ENCODE measurements around the gene ELFN2. TPM values are rescaled to one million over a fixed set of nuclear protein-coding genes. Genes with fewer than 3 reads are reported as not detected.

The ELFN2 gene
- polyA plus RNA-seq, 3 donors: 0.01 TPM; not detected in 2

- 0% methylated on average over 1 of the region's 2 CpGs for WGBS (ENCODE audit: insufficient coverage)
- H4K20me1 ChIP-seq (ENCODE audit: insufficient read depth, low read length): no peaks in the 10 kb centered on the region
- H3K27ac ChIP-seq (ENCODE audit: low read depth in 1 of 2, low read length in 2 of 2): no peak overlapping the region
- H3K4me1 ChIP-seq (ENCODE audit: control insufficient read depth in 1 of 2, insufficient read depth in 2 of 2, low read length in 2 of 2): peaks cover 21 to 31% of the 10 kb centered on the region in 2 donors
- peaks cover 23 to 32% (median 29%) of the 10 kb centered on the region in 3 donors for H3K27me3 Mint-ChIP-seq (ENCODE audit: low read depth in 3 of 3)
- peaks cover 0 to 2% of the 10 kb centered on the region in 2 donors for H3K36me3 Mint-ChIP-seq
- peaks cover 0 to 9% of the 10 kb centered on the region in 2 donors for H3K27me3 ChIP-seq (ENCODE audit: control insufficient read depth in 2 of 2, insufficient read depth in 2 of 2, low read length in 2 of 2)
- peaks cover 25% of the 10 kb centered on the region for H3K4me1 Mint-ChIP-seq
- TF ChIP-seq, protein P1, sequence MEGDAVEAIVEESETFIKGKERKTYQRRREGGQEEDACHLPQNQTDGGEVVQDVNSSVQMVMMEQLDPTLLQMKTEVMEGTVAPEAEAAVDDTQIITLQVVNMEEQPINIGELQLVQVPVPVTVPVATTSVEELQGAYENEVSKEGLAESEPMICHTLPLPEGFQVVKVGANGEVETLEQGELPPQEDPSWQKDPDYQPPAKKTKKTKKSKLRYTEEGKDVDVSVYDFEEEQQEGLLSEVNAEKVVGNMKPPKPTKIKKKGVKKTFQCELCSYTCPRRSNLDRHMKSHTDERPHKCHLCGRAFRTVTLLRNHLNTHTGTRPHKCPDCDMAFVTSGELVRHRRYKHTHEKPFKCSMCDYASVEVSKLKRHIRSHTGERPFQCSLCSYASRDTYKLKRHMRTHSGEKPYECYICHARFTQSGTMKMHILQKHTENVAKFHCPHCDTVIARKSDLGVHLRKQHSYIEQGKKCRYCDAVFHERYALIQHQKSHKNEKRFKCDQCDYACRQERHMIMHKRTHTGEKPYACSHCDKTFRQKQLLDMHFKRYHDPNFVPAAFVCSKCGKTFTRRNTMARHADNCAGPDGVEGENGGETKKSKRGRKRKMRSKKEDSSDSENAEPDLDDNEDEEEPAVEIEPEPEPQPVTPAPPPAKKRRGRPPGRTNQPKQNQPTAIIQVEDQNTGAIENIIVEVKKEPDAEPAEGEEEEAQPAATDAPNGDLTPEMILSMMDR (IDR thresholded peaks at IDR 0.05): no peak
- H3K9ac ChIP-seq (ENCODE audit: insufficient read depth, low read length, poor library complexity, severe bottlenecking): no peak overlapping the region
- no peaks in the 10 kb centered on the region for H3K79me2 ChIP-seq (ENCODE audit: insufficient read depth, low read length)
- no peak overlapping the region for H2AFZ ChIP-seq (ENCODE audit: insufficient read depth, low read depth, low read length, poor library complexity, severe bottlenecking)
- H3K4me3 Mint-ChIP-seq: peak overlapping the region in 1 of 2 donors; percentile 7
- no peak overlapping the region for H3K4me2 ChIP-seq (replicated peaks; ENCODE audit: extremely low read depth, low read length, poor library complexity, severe bottlenecking)
- intact Hi-C loops (cut with micrococcal nuclease): no loop called here
- H3K9me3 ChIP-seq (replicated peaks in 1 of 2; ENCODE audit: control insufficient read depth in 1 of 2, insufficient read depth in 1 of 2, low read length in 2 of 2): peaks cover 5 to 7% of the 10 kb centered on the region in 2 donors
- H3K27ac Mint-ChIP-seq: no peak overlapping the region
- peak in 2 of 3 donors; percentile 37 to 38 for DNase-seq
- H3K9me3 Mint-ChIP-seq: peaks cover 3 to 13% (median 11%) of the 10 kb centered on the region in 7 donors
- H3K36me3 ChIP-seq (replicated peaks in 1 of 2; ENCODE audit: control insufficient read depth in 1 of 2, insufficient read depth in 2 of 2, low read length in 2 of 2): no peaks in the 10 kb centered on the region
- H3K4me3 ChIP-seq (replicated peaks in 1 of 3; ENCODE audit: low read depth in 2 of 3, low read length in 3 of 3): no peak overlapping the region
Measured at GRCh38 chr22:37442537-37442936, 15.3 kb upstream of the ELFN2 start.

DNA sequence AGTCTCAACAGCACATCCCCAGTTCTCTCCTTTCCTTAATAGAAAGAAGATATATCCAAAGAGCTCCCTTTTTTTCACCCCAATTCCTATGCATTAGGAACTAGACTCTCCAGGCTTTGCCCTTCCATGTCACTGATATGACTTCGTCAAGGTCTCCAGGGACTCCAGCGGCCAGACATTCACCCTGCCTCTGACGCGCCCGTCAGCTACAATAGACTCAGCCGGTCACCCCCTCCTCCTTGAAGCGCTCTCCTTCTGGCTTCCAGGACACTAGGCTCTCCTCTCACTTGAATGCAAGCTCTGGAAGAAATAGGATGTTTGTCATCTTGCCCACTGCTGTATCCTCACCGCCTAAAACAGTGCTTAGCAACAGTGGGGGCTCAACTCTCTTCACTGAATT lies 14.9 kb upstream of the ELFN2 start:
- H3K4me3 ChIP-seq (replicated peaks in 1 of 3; ENCODE audit: low read depth in 2 of 3, low read length in 3 of 3): no peak overlapping the region
- TF ChIP-seq, protein P1 (IDR thresholded peaks at IDR 0.05): no peak
- H3K27ac ChIP-seq (ENCODE audit: low read depth in 1 of 2, low read length in 2 of 2): no peak overlapping the region
- DNase-seq: no peak
- Mint-ChIP-seq H3K27ac (no peak overlapping the region), H3K4me3 (no peak overlapping the region), H3K36me3 (peaks cover 0 to 2% of the 10 kb centered on the region in 2 donors), H3K9me3 (peaks cover 3 to 13% (median 11%) of the 10 kb centered on the region in 7 donors), H3K27me3 (ENCODE audit: low read depth in 3 of 3) (peaks cover 22 to 32% (median 27%) of the 10 kb centered on the region in 3 donors), H3K4me1 (peaks cover 21% of the 10 kb centered on the region)
- H3K9me3 ChIP-seq (replicated peaks in 1 of 2; ENCODE audit: control insufficient read depth in 1 of 2, insufficient read depth in 1 of 2, low read length in 2 of 2): peaks cover 5 to 7% of the 10 kb centered on the region in 2 donors
- intact Hi-C loops (cut with micrococcal nuclease): no loop called here
- H2AFZ ChIP-seq (ENCODE audit: insufficient read depth, low read depth, low read length, poor library complexity, severe bottlenecking): no peak overlapping the region
- H3K79me2 ChIP-seq (ENCODE audit: insufficient read depth, low read length): no peaks in the 10 kb centered on the region
- H4K20me1 ChIP-seq (ENCODE audit: insufficient read depth, low read length): no peaks in the 10 kb centered on the region
- H3K4me1 ChIP-seq (ENCODE audit: control insufficient read depth in 1 of 2, insufficient read depth in 2 of 2, low read length in 2 of 2): peaks cover 19 to 27% of the 10 kb centered on the region in 2 donors
- no peaks in the 10 kb centered on the region for H3K36me3 ChIP-seq (replicated peaks in 1 of 2; ENCODE audit: control insufficient read depth in 1 of 2, insufficient read depth in 2 of 2, low read length in 2 of 2)
- no peak overlapping the region for H3K9ac ChIP-seq (ENCODE audit: insufficient read depth, low read length, poor library complexity, severe bottlenecking)
- 85% methylated on average over 6 of the region's 8 CpGs for WGBS (ENCODE audit: insufficient coverage)
- no peak overlapping the region for H3K4me2 ChIP-seq (replicated peaks; ENCODE audit: extremely low read depth, low read length, poor library complexity, severe bottlenecking)
- peaks cover 0 to 9% of the 10 kb centered on the region in 2 donors for H3K27me3 ChIP-seq (ENCODE audit: control insufficient read depth in 2 of 2, insufficient read depth in 2 of 2, low read length in 2 of 2)
